GM23338 (cell line): ENCODE results near the gene DARS2. TPM values are rescaled to one million over a fixed set of nuclear protein-coding genes. Genes with fewer than 3 reads are reported as not detected.

Experiments used
- ATAC-seq: fragments of 200-7000 bp; cut with Tn5 transposase; 3 replicates; pipeline ENCODE4 v1.9.1; 2020
- DNase-seq: peaks from one replicate; pipeline ENCODE4 v3.0.0-alpha.2; 2015; ENCODE audit warnings: low spot score
- H2AFZ ChIP-seq: fragments of 200-600 bp; sonication (generic); 2 replicates; pipeline ENCODE4 v1.8.0; 2016; ENCODE audit warnings: antibody characterized with exemption, mild to moderate bottlenecking, moderate library complexity
- H3F3A ChIP-seq: fragments of 200-600 bp; sonication (generic); replicated peaks from 2 replicates; pipeline ENCODE4 v1.8.0; 2017; ENCODE audit warnings: antibody characterized with exemption, mixed run types, low read depth
- H3K27ac ChIP-seq: fragments of 200-600 bp; sonication (generic); 2 replicates; pipeline ENCODE4 v1.6.1; 2016; ENCODE audit warnings: low read depth
- H3K27me3 ChIP-seq: fragments of 200-600 bp; sonication (generic); 2 replicates; pipeline ENCODE4 v1.8.0; 2016; ENCODE audit warnings: mild to moderate bottlenecking, mixed run types, moderate library complexity; ENCODE audit not compliant: insufficient read depth
- H3K36me3 ChIP-seq: fragments of 200-600 bp; sonication (generic); 2 replicates; pipeline ENCODE4 v1.8.0; 2016; ENCODE audit warnings: mild to moderate bottlenecking; ENCODE audit not compliant: insufficient read depth
- H3K4me1 ChIP-seq: fragments of 200-600 bp; sonication (generic); 2 replicates; pipeline ENCODE4 v1.8.0; 2016; ENCODE audit warnings: mild to moderate bottlenecking, moderate library complexity; ENCODE audit not compliant: insufficient read depth
- H3K4me2 ChIP-seq: fragments of 200-600 bp; sonication (generic); 2 replicates; pipeline ENCODE4 v1.7.1; 2017; ENCODE audit warnings: mixed run types
- H3K4me3 ChIP-seq: fragments of 200-600 bp; sonication (generic); 2 replicates; pipeline ENCODE4 v1.6.1; 2016; ENCODE audit warnings: mixed run types
- H3K79me2 ChIP-seq: fragments of 200-600 bp; sonication (generic); replicated peaks from 2 replicates; pipeline ENCODE4 v1.8.0; 2017; ENCODE audit warnings: mild to moderate bottlenecking; ENCODE audit not compliant: insufficient read depth
- H3K9me2 ChIP-seq: fragments of 200-600 bp; sonication (generic); 2 replicates; pipeline ENCODE4 v1.8.0; 2017; ENCODE audit not compliant: insufficient read depth
- H4K20me1 ChIP-seq: fragments of 200-600 bp; sonication (generic); replicated peaks from 2 replicates; pipeline ENCODE4 v1.8.0; 2017; ENCODE audit warnings: mild to moderate bottlenecking; ENCODE audit not compliant: insufficient read depth
- H3K27ac Mint-ChIP-seq: 2 replicates; pipeline ENCODE4 v1.8.0; 2020; ENCODE audit warnings: inconsistent platforms, mild to moderate bottlenecking, moderate library complexity, mixed read lengths
- H3K27me3 Mint-ChIP-seq: 3 replicates; pipeline ENCODE4 v1.8.0; 2022; ENCODE audit warnings: low read depth, mild to moderate bottlenecking, moderate library complexity, mixed read lengths, inconsistent platforms; ENCODE audit not compliant: insufficient read depth, poor library complexity
- H3K36me3 Mint-ChIP-seq: 3 replicates; pipeline ENCODE4 v1.8.0; 2021; ENCODE audit warnings: low read depth, mild to moderate bottlenecking, inconsistent platforms, moderate library complexity, mixed read lengths
- H3K4me1 Mint-ChIP-seq: 3 replicates; pipeline ENCODE4 v1.8.0; 2020; ENCODE audit warnings: mild to moderate bottlenecking, inconsistent platforms, mixed read lengths
- H3K4me3 Mint-ChIP-seq: 3 replicates; pipeline ENCODE4 v1.8.0; 2021; ENCODE audit warnings: moderate library complexity, mild to moderate bottlenecking, inconsistent platforms, mixed read lengths
- H3K9me3 Mint-ChIP-seq: 3 replicates; pipeline ENCODE4 v1.8.0; 2020; ENCODE audit warnings: moderate library complexity, mild to moderate bottlenecking, inconsistent platforms, mixed read lengths
- EZH2 ChIP-seq: fragments of 200-600 bp; sonication (generic); IDR thresholded peaks from one replicate; pipeline ENCODE4 v1.8.0; 2017; ENCODE audit warnings: antibody characterized with exemption, mild to moderate bottlenecking, low read depth; ENCODE audit not compliant: unreplicated experiment
- NANOG ChIP-seq: IDR thresholded peaks from 2 replicates; pipeline ENCODE4 v1.6.1; 2016; ENCODE audit warnings: antibody characterized with exemption, borderline replicate concordance
- POLR2AphosphoS5 ChIP-seq: IDR thresholded peaks from 2 replicates; pipeline ENCODE4 v1.6.1; 2016; ENCODE audit warnings: antibody characterized with exemption, low read depth
- STAT1 ChIP-seq: IDR thresholded peaks from one replicate; pipeline ENCODE4 v1.6.1; 2016; ENCODE audit warnings: antibody characterized with exemption; ENCODE audit not compliant: unreplicated experiment
- ZNF331 ChIP-seq: fragments of 250-450 bp; sonication (Bioruptor Pico); IDR thresholded peaks from 2 replicates; pipeline ENCODE4 v1.5.0; 2020; ENCODE audit warnings: low read depth, mild to moderate bottlenecking, moderate library complexity
- polyA plus RNA-seq: library from polyadenylated mRNA; unstranded; fragments of >200 nt; fragmentation: Nextera tagmentation; extraction: Ambion mirVana; gene quantifications from 2 replicates; pipeline ENCODE4 v1.2.1, GENCODE V29; 2016
- total RNA-seq: library from RNA; depleted of rRNA; stranded (reverse); fragments of >200 nt; shearing (Covaris generic); gene quantifications from 2 replicates; pipeline ENCODE4 v1.2.3, GENCODE V29; 2014
- TF ChIP-seq, protein P1 (sequence below), 2 experiments: fragments of 200-600 bp in 1 of 2; sonication (generic) in 1 of 2; conservative IDR thresholded peaks; 2 replicates each; pipeline versions ENCODE4 v1.5.1 to v1.6.1; 2016 to 2017; ENCODE audit warnings: antibody characterized with exemption in 2 of 2, low read depth in 2 of 2, mild to moderate bottlenecking in 2 of 2, moderate library complexity in 1 of 2
- TF ChIP-seq, protein P2 (sequence below): IDR thresholded peaks from one replicate; pipeline ENCODE4 v1.6.1; 2018; ENCODE audit warnings: antibody characterized with exemption; ENCODE audit not compliant: unreplicated experiment

The DARS2 gene
- total and polyA plus RNA-seq, 2 experiments from 2014 or later: 18.1 to 41.1 TPM

DNA sequence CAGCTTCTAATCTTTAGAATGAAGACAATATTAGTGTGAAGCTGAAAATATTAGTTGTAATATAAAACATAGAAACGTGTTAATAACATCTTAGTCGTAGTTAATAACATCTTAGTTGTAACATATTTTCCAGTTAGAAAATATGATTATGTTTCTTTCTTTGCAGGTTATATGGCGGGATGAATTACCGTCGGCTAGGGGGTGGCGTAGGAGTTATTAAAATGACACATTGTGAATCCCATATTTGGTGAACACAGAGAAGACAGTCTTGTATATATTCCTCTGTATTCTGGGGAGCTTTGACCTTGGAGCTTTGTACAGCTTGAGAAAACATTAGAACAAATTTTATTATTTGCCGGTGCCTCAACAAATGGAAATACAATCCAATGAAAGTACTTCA, 39.5 kb upstream of the DARS2 start (continued):
- no peak for TF ChIP-seq POLR2AphosphoS5
- TF ChIP-seq NANOG: no peak
- no peak for TF ChIP-seq ZNF331 (CRISPR knock-in tag)
- TF ChIP-seq STAT1: no peak
- TF ChIP-seq, protein P1, sequence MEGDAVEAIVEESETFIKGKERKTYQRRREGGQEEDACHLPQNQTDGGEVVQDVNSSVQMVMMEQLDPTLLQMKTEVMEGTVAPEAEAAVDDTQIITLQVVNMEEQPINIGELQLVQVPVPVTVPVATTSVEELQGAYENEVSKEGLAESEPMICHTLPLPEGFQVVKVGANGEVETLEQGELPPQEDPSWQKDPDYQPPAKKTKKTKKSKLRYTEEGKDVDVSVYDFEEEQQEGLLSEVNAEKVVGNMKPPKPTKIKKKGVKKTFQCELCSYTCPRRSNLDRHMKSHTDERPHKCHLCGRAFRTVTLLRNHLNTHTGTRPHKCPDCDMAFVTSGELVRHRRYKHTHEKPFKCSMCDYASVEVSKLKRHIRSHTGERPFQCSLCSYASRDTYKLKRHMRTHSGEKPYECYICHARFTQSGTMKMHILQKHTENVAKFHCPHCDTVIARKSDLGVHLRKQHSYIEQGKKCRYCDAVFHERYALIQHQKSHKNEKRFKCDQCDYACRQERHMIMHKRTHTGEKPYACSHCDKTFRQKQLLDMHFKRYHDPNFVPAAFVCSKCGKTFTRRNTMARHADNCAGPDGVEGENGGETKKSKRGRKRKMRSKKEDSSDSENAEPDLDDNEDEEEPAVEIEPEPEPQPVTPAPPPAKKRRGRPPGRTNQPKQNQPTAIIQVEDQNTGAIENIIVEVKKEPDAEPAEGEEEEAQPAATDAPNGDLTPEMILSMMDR (conservative IDR thresholded peaks at IDR 0.05; ENCODE audit: low read depth in 2 of 2): no peak
- TF ChIP-seq, protein P2, sequence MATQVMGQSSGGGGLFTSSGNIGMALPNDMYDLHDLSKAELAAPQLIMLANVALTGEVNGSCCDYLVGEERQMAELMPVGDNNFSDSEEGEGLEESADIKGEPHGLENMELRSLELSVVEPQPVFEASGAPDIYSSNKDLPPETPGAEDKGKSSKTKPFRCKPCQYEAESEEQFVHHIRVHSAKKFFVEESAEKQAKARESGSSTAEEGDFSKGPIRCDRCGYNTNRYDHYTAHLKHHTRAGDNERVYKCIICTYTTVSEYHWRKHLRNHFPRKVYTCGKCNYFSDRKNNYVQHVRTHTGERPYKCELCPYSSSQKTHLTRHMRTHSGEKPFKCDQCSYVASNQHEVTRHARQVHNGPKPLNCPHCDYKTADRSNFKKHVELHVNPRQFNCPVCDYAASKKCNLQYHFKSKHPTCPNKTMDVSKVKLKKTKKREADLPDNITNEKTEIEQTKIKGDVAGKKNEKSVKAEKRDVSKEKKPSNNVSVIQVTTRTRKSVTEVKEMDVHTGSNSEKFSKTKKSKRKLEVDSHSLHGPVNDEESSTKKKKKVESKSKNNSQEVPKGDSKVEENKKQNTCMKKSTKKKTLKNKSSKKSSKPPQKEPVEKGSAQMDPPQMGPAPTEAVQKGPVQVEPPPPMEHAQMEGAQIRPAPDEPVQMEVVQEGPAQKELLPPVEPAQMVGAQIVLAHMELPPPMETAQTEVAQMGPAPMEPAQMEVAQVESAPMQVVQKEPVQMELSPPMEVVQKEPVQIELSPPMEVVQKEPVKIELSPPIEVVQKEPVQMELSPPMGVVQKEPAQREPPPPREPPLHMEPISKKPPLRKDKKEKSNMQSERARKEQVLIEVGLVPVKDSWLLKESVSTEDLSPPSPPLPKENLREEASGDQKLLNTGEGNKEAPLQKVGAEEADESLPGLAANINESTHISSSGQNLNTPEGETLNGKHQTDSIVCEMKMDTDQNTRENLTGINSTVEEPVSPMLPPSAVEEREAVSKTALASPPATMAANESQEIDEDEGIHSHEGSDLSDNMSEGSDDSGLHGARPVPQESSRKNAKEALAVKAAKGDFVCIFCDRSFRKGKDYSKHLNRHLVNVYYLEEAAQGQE: no peak
- no peak for TF ChIP-seq EZH2

DNA sequence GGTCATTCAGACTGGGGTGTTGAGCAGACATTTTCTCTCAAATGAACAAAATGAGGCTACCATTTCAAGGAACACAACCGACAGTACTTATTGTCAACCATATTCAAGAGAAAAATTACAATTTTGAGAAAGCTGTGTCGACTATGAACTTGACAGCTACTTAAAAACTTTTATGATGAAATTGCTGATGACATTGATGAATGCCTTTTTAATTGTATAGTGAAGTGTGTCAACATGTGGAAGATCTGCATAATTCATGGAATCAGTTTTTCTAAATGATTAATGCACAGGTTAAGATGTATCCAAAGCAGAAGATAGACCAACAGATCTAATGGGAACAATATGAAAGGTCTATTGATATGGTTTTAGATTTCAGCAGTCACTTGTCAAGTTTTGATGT, 34.6 kb upstream of the DARS2 start:
- Mint-ChIP-seq H3K27ac (no peak overlapping the region), H3K4me1 (peaks cover 9% of the 10 kb centered on the region), H3K4me3 (no peak overlapping the region), H3K36me3 (peaks cover 6% of the 10 kb centered on the region; the same call in 2 of the 3 replicates), H3K9me3 (no peaks in the 10 kb centered on the region), H3K27me3 (no peaks in the 10 kb centered on the region)
- Histone ChIP-seq H3K27me3 (no peaks in the 10 kb centered on the region), H4K20me1 (no peaks in the 10 kb centered on the region), H3K27ac (no peak overlapping the region), H3K9me2 (no peaks in the 10 kb centered on the region), H3K4me2 (no peak overlapping the region), H2AFZ (no peak overlapping the region), H3F3A (no peaks in the 10 kb centered on the region), H3K79me2 (no peaks in the 10 kb centered on the region), H3K36me3 (0 out of 2 replicates have a peak, but pooled peaks cover 6% of the 10 kb centered on the region), H3K4me1 (no peaks in the 10 kb centered on the region; the same call in 1 of the 2 replicates), H3K4me3 (no peak overlapping the region)
- ATAC-seq (no peak), DNase-seq (no peak)
- TF ChIP-seq NANOG (no peak), POLR2AphosphoS5 (no peak)
- TF ChIP-seq, protein P2: no peak
- TF ChIP-seq, protein P1 (conservative IDR thresholded peaks at IDR 0.05; ENCODE audit: low read depth in 2 of 2): no peak
